HG02870 (cell line): ENCODE data around the gene DCANP1.

ENCODE experiments used
- ATAC-seq: cut with Tn5 transposase; IDR thresholded peaks from one replicate; pipeline ENCODE4 v1.9.1; 2021; ENCODE audit warnings: mild to moderate bottlenecking, moderate library complexity; ENCODE audit not compliant: unreplicated experiment

Gene DCANP1

DNA sequence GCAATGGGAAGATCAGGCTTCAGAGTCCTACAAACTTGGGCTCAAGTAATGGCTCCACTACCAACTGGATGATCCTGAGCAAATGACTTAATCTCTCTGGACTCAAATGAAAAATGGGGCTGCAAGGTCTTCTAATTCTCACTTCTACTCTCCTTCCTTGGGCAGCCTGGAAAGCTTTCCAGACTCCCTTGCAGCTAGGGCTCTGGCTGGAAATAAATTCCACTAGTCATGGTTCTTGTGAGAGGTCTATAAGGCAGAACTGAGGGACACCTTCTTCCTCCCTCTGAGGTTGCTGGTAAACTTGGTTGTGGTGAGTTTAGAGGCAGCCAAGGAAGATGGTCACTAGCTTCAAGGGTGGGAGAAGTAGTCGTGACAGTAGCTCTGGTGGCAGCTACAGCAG, 18.6 kb downstream of the DCANP1 start:
- no peak for ATAC-seq

DNA sequence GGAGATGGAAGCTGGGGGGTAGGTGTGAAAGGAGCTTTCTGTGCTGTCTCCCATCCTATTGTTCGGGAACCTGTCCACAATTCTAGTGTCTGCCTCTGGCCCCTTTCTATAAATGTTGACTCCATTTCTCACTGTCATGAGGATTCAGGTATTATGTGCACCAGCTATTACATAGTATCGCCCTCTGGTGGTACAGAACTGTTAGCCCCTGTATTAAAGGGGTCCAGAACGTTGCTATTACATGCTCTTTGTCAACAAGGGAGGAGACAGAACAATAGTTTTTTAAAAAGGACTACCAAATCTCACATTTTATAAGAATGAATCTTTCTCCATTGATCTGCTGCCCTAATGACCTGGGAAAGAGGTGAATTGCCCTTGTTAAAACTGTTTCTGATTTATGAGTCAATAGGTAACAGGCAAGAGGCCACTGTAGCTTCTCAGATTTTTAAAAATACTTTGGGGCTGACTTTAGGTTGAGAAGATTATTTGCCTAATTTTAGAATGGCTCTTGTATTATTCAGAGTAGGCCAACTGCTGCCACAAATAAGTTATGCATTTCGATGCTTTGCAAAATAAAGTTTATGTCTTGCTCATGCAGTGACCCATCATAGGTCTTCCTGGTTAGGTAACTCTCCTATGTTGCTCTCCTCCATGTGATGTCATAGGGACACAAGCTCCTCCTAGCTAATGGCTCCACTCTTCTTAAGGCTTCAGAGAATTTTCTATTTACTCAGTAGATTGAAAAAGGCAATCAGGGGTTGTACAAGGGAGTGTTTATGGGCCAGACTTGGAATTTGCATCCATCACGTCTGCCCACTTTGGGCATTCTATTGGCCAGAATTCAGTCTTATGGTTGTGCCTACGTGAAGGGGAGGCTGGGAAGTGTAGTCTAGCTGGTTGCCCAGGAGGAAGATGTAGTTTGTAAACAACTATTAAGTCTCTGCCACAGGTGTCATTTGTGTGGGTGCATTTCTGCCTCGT, 20.8 kb downstream of the DCANP1 start:
- ATAC-seq: peak; percentile 85

DNA sequence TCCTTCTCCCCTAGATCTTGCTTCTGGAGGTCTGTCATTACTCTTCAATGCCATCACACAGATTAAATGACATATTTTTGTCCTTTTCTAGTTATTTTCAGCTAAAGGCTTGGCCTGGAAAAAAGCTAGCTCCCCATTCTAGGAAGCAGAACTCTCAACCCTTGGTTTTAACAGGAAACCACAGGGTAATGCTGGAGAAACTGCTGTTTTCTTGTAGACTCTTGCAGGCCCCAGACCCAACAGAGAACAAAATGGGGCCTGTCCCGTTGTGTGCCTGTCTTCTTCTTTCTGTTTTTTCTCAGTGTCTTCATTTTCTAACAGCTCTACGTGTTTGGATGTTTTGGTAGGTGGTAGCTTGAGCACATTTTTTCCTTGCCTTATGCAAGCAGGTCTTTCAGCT, 21.5 kb downstream of the DCANP1 start:
- no peak for ATAC-seq

DNA sequence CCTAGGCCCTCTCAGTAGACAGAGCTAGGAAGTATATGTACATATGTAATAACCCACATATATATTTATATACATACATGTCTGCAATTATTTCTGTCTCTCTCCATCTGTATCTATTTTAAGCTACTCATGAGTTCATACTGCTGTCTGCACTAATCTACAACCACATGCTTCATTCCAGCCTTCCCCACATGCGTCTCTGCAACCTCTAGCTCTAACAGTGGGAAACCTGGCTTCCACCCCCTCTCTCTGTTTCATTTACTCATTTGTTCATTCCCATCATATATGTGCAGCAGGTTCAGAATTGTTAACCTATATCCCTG, 23.3 kb downstream of the DCANP1 start:
- no peak for ATAC-seq

DNA sequence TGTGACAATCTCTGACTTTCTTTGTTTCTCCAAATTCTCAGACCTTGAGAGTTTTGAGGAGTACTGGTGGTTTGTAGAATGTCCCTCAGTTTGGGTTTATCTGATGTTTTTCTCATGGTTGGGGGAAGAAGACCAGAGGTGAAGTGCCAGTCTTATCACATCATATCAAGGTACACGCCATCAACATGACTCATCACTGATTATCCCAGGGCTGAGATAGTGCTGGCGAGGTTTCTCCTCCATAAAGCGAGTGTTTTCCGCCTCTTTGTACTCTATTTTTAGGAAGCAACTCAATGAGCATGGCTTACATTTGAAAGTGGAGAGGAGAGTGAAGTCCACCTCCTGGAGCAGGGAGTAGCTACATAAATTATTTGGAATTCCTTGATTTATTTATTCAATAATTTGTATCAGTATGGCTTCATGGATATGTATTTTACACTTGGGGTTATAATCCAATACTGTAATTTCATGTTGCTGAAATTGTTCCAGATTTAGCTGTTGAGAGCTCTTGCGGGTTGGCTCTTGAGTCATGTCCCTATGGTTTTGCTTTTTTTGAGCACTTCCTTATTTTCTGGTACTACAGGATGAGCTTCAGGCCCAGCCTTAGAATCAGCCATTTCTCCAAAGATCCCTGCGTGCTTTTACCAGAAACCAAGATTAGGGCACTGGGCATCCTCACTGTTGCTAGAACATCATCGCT, 23.9 kb downstream of the DCANP1 start:
- ATAC-seq: no peak

DNA sequence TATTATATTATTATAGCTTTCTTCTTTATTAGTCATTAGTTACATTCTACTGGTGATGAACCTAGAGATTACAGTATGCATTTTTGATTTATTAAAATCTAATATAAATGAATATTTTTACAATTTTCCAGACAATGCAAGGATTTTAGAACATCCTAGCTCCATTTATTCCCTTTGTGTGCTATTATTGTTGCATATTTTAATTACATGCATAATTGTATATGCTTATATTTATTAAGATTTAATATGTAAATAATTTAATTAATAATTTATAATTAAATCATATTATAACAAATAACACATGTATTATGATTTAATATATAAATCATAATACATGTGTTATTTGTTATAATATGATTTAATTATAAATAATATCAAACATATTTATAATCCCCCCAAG, 24.7 kb downstream of the DCANP1 start:
- no peak for ATAC-seq

DNA sequence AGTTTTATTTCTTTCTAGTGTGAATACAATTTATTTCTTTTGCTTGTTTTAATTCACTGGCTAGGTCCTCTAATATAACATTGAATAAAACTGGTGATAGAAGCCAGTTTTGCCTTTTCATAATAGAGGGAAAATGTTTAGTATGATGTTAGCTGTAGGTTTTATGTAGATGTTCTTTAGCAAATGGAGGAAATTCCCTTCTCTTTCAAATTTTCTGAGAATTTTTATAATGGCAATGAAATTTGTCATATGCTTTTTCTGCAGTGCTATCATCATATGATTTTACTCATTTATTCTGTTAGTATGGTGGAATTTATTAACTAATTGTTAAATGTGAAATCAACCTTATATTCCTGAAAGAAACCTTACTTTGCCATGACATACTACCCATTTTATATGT, 30.1 kb downstream of the DCANP1 start:
- ATAC-seq: no peak

DNA sequence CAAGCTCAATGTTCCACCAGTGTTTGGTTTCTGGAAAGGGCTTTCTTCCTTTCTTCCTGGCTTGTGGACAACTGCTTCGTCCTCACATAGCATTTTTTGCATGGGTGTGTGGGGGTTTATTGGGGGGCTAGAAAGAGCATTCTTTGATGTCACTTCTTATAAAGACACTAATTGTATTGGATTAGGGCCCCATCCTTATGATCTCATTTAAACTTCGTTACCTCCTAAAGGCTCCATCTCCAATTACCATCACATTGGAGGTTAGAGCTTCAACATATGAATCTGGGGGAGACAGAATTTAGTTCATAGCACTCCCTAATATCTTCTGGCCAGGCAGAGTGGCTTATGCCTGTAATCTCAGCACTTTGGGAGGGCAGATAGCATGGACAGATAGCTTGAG, 42.1 kb downstream of the DCANP1 start:
- ATAC-seq: no peak

DNA sequence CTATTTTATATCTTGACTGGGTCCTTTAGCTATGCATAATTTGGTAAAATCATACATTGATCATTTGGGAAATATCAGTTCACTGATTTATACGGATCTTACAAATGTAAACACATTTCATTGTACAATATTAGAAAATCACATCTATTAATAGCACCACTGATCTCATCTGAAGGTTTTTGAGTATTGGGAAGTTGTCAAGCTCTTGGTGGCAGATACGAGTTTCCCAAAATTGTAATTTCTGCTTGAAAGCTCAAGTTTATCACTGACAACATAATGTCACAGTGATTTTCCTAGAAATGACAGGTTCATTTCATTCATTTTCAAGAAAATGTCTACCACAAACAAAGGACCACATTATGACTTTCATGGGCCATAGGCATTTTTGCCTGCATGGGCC, 45.1 kb downstream of the DCANP1 start:
- no peak for ATAC-seq

DNA sequence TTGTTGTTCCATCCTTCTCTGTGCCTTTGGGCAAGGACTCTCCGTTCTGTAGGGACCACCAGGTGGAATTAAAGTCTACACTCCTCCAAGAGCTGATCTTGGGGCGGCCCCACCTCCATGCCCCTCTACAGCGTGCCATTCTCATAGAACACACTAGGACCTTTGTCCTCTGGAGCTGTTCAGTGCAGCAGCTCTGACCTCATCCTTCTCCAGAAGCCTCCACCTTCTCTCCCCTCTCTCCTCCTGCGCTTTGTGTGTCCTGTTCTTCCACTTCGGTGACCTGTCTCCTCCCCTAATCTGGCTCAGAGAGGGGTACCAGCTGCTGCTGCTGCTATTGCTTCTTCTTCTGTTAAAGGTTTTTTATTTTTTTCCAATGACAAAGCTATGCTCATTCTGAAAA, 46.3 kb downstream of the DCANP1 start:
- ATAC-seq: no peak

DNA sequence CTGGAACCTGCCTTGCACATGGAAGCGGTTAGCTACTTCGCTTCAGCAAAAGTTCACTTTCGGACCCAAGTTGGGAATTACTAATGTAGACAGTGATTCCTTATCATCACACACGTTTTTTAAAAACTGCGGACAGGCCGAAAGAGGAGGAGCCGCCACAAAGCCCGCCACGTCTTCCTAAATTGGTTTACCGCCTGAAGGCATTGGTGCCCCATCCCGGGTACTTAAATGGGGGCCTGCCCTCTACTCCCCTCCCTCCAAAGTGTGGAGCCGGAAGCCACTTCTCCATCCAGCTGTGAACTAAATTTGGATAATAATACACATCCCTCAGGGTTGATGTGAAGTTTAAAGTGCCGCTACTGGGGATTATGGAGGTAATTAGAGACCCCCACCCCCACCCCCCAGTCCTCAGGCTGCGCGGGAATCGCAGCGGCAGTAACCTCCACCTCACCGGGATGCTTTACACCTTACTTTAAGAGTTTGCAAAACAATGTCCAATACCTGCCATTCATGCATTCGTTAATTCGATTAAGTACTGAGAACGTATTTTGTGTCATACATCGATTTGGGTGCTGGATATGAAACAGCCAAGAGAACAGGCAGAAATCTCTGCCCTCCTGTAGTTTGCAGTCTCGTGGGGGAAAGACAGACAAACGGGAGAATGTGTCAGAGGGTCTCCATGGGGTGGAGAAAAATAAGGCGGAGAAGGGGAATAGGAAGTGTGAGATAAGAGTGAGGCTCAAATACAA, 47.2 kb downstream of the DCANP1 start:
- ATAC-seq: no peak

DNA sequence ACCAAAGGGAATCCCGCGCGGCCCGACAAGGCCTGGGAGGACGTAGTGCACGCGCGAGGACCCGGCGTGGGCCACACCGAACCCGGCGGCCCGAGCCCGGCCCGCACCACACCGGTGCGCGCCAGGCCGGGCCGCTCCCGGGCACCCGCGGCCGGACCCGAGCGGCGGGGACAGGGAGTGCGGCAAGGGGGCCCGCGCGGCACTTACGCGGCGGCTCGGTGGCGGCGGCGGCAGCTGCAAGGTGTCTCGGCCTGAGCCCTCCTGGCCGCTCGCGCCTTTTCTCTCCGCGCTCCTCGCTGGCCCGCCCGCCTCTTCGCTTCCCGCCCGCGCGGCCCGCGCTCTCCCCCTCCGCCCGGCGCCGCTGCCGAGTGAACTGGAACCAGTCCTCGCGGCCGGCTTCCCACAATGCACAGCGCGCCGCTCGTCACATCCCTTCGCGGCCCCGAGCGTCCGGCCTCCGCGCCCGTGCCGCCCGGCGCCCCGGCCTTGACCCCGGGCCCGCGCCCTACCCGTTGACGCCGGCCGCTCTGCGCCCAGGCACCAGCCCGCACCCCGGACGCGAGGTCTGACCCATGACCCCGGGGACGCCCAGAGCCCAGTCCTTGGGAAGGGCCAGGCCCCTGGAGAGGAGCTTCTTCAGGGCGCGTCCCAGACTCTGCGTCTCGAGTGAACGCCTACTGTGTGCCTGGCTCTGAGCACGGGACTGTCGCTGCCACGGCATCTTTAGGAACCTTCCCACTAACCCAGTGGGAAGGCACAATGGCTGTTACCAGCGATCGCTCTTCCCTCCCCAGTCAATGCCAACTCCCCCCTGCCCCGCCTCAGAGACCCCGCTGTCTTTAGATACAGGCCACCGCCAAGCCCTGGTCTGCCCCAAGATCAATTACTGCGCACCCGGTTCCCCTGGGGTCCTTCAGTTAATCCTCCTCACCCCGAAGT, 48.0 kb downstream of the DCANP1 start, which contains the start of gene MACROH2A1:
TSS of gene MACROH2A1 (minus strand) at position 377 of the 939 bp plus-strand sequence. CDS start 10,138 bp downstream, outside the sequence.
- ATAC-seq: peak; percentile 80

DNA sequence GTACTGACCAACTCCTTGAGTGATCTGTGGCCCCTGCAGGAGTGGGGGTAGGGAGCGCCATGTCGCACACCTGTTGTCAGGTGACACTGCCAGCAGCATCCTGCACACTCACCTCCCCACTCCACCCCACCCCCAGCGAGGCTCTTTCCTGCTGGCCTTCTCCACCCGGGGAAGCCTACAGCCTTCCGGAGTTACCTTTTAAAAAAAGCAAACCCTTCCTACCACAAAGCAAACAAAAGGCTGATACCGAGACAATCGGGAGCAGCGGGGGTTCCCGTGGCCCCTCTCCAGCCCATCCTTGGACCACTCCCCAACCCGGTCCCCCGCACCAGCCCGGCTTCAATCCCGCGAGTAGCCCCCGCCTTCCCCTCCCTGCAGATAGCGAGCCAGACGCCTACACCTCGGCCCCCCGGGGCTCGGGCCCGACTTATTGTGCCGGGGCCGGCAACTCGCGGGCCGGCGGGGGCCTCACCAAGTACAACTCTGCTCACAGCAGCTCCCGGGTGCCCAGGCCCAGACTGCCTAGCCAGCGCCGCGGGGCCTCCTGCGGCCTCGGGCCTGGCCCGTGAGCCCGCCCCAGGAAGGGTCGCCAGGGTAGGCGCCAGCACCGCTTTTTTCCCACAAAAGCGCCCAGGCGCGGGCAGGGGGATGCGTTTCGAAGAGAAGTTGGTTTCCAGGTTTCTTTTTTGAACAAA, 48.8 kb downstream of the DCANP1 start:
- peak; percentile 31 for ATAC-seq

DNA sequence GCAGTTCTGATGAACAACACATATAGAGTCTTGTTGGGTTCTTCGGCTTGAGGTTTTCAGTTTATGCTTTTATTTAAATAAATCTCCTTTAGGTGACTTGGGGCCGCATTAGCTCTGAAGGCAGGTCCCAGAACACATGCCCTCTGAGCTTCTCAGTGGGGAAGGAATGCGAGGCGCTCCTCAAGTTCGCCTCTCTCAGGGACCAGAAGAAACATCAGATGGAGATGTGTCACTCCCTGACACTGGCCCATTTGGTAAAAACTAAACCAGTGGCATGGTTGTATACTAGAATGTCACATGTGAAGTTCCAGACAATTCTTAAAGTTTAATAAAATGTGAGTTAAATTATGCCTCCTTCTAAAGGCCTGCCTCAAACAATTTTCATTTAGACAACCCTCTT, 50.1 kb downstream of the DCANP1 start:
- no peak for ATAC-seq

DNA sequence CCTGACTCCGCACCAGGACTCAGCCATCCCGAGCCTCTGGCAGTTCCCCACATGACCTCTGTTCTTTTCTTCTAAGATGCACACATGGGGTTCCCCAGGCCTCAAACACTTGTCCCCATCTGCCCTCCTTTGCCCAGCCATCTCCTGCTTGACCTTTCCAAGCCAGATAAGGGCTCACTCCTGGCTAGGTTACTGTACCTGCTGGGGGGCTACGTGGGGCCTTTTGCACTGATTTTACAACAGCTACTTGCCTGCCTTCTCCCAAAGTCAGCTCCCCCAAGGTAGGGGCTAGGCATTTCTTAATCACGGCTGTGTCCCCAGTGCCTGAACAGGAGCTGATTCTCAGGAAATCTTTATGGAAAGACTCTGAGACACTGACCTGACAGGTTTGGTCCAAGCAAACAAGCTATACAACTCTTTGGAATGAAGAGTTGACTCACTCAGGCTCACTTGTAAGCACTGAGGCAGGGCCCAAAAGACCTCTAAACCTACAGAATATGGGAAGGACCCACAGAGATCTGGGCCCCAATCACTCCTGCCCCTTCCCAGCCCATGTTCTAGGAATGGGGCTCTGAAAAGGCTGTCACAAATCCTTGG, 50.6 kb downstream of the DCANP1 start:
- no peak for ATAC-seq

DNA sequence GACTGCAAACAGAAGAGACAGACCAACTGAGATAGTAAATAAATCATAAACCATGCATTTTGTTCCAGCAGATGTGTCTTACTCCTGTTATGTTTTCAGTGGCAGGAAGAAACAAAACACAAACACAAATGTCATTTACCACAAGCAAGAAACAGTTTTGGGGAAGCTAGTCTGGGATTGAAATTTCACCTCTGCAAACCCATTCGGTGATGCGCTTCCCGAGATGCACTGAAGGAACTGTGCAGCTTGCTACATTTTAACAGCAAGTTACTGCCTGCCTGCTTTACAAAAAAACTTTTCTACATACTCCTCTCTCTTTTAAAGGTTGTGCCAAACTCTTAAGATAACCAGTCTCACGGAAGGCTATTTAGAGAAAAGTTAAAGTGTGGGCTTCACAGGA, 51.3 kb downstream of the DCANP1 start:
- ATAC-seq: no peak

DNA sequence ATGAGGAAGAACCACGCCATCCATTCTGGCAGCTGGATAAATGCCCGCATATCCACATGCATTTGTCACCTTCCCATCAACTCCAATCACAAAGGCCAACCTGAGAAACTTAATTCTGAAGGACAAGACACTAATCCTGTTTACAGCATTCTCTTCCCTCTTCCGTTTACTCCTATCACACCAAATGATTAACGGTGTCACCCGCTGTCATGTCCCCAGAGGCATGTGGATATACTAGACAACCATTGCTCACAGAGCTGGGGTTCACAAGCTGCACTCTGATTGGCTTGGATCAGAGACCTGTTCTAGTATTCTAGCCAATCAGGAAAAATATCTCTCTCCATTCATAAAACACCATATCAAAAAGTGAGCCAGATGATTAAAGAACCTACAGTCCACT, 51.7 kb downstream of the DCANP1 start:
- no peak for ATAC-seq
